Colonic mucosa (tissue), 4 donors: ENCODE measurements around the gene ADD1. TPM values are rescaled to one million over a fixed set of nuclear protein-coding genes. Genes with fewer than 3 reads are reported as not detected.

Source experiments
- DNase-seq: peaks from one replicate; pipeline ENCODE4 v3.0.0-alpha.2; 2020
- H3K27ac ChIP-seq: fragments of 200-600 bp; one replicate; pipeline ENCODE4 v1.8.0; 2021
- H3K27me3 ChIP-seq: fragments of 200-600 bp; one replicate; pipeline ENCODE4 v1.8.0; 2021
- H3K36me3 ChIP-seq: fragments of 200-600 bp; one replicate; pipeline ENCODE4 v1.8.0; 2021
- H3K4me1 ChIP-seq: fragments of 200-600 bp; one replicate; pipeline ENCODE4 v1.8.0; 2021; ENCODE audit warnings: mild to moderate bottlenecking
- H3K4me3 ChIP-seq: fragments of 200-600 bp; one replicate; pipeline ENCODE4 v1.8.0; 2021
- H3K9ac ChIP-seq, 2 donors: one replicate each; pipeline ENCODE4 v1.7.0; 2013; ENCODE audit warnings: control low read depth in 2 of 2, low read depth in 2 of 2, low read length in 2 of 2
- H3K9me3 ChIP-seq: fragments of 200-600 bp; one replicate; pipeline ENCODE4 v1.8.0; 2021
- CTCF ChIP-seq: fragments of 200-600 bp; IDR thresholded peaks from one replicate; pipeline ENCODE4 v1.8.0; 2022; ENCODE audit warnings: antibody characterized with exemption, mild to moderate bottlenecking
- intact Hi-C: fragments of 100-400 bp; cut with DNase I; formaldehyde crosslinking; loops from one replicate; pipeline ENCODE4 v1.14.1; 2022
- total RNA-seq, 2 donors: library from RNA; stranded (reverse); fragmentation: NEBNext Ultra II Directional in 1 of 2; extraction: Animal tissue kit (Norgen Biotek cat#: 25700) in 1 of 2; gene quantifications; one replicate each; pipeline ENCODE4 v1.2.1, GENCODE V29; 2021
- donor health status: healthy.
- donor health status: DM: no; HTN: no; CAD: no.
- donor health status: DM: no; HTN: no; CAD: no.

ADD1 gene
- total RNA-seq, 2 donors from 2014 or later, result 223 to 233 TPM

DNA sequence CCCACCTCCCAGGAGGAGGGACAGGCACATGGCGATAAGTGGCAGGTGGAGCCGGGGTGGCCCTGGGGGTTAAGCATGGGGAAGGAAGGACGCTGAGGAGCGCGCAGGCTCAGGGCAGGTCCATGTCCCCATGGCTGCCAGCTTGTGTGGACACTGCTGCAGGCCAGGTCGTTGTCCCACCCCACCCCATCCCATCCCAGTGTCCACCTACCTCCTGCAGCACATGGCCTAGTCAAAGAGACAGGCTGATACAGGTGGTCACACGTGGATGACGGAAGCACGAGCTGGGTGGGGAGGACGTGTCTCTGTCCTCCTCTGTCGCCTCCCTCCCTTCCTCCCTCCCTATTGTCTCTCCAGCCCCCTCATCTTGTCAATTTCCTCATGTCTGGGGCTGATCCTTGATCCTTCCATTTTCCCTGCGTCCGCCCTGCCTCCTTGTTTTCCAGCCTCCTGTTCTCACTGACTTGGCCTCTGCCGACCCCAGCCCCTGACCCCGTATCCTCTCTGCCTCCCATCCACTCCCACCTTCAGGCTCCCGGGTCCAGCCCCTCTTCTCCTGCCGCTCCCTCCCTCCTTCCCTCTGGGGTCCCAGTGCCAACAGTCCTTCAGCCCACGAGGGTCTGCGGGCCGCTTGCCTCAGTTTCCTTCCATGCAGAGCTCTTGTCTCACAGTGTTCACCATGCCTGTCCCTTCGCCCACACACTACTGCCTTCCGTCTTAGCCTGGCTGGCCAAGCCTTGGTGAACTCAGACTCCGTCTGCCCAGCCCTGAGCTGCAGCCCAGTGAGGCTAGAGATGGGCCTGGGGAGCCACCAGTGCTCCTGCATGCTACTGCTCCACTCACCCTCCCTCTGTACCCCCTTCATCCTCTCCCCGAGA, 15.5 kb upstream of the ADD1 start:
- no peaks in the 10 kb centered on the region for H3K4me1 ChIP-seq
- no peak for TF ChIP-seq CTCF
- peaks cover 12% of the 10 kb centered on the region for H3K36me3 ChIP-seq
- no peak overlapping the region for H3K4me3 ChIP-seq
- H3K27ac ChIP-seq, result no peak overlapping the region
- DNase-seq, result no peak
- intact Hi-C loops, result no loop called here
- H3K9ac ChIP-seq, result no peak overlapping the region
- no peaks in the 10 kb centered on the region for H3K9me3 ChIP-seq
- no peaks in the 10 kb centered on the region for H3K27me3 ChIP-seq

DNA sequence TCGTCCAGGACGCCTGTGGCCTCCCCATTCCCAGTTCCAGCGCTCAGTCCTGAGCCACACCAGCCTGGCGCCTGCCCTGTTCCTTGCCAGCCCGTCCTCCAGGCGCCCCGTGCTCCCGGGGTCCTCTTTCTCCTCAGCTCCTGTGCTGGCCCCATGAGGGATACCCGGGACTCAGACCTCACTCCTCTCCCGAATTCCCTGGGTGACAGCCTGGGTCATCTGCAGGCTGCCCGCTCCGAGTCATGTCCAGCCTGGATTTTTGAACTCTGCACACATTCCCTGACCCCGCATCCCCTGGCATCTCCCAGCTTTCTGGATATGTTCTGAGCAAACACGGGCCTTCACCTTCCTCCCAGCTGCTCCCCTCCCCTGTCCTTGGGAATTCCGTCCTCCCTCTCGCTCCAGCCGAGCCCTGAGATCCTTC, 14.9 kb upstream of the ADD1 start:
- H3K9me3 ChIP-seq, result no peaks in the 10 kb centered on the region
- TF ChIP-seq CTCF, result no peak
- intact Hi-C loops, result no loop called here
- peaks cover 12% of the 10 kb centered on the region for H3K36me3 ChIP-seq
- no peaks in the 10 kb centered on the region for H3K4me1 ChIP-seq
- no peaks in the 10 kb centered on the region for H3K27me3 ChIP-seq
- H3K27ac ChIP-seq, result no peak overlapping the region
- DNase-seq, result no peak
- H3K9ac ChIP-seq, result no peak overlapping the region
- H3K4me3 ChIP-seq, result no peak overlapping the region

GRCh38 chr4:2829321-2829932, 14.2 kb upstream of the ADD1 start:
- Histone ChIP-seq H3K27me3 (no peaks in the 10 kb centered on the region), H3K36me3 (peaks cover 12% of the 10 kb centered on the region)

DNA sequence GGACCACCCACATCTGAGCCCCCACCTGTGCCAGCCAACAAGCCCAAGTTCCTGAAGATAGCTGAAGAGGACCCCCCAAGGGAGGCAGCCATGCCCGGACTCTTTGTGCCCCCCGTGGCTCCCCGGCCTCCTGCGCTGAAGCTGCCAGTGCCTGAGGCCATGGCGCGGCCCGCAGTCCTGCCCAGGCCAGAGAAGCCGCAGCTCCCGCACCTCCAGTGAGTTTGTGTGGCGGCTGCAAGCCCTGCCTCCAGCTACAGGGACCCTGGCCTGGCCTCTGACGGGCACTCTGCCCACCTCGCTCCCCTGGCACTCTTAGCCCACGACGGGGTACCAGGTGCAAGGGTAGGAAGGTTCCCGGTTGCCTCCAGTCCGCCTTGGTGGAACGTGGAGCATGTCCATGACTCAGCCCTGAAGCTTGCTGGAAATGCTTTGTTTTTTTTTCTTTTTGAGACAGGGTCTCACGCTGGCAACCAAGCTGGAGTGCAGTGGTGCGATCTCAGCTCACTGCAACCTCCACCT, 13.7 kb upstream of the ADD1 start:
- H3K9ac ChIP-seq, result no peak overlapping the region
- H3K36me3 ChIP-seq, result peaks cover 12% of the 10 kb centered on the region
- H3K4me3 ChIP-seq, result no peak overlapping the region
- no peaks in the 10 kb centered on the region for H3K9me3 ChIP-seq
- no peaks in the 10 kb centered on the region for H3K27me3 ChIP-seq
- no peak for TF ChIP-seq CTCF
- no peaks in the 10 kb centered on the region for H3K4me1 ChIP-seq
- H3K27ac ChIP-seq, result no peak overlapping the region
- intact Hi-C loops, result no loop called here
- DNase-seq, result no peak

More at GRCh38 chr4:2829321-2829932, 14.2 kb upstream of the ADD1 start:
- H3K4me1 ChIP-seq, result no peaks in the 10 kb centered on the region
- no peaks in the 10 kb centered on the region for H3K9me3 ChIP-seq
- TF ChIP-seq CTCF, result no peak
- H3K27ac ChIP-seq, result no peak overlapping the region
- intact Hi-C loops, result no loop called here
- H3K9ac ChIP-seq, result no peak overlapping the region
- no peak overlapping the region for H3K4me3 ChIP-seq
- DNase-seq, result no peak

DNA sequence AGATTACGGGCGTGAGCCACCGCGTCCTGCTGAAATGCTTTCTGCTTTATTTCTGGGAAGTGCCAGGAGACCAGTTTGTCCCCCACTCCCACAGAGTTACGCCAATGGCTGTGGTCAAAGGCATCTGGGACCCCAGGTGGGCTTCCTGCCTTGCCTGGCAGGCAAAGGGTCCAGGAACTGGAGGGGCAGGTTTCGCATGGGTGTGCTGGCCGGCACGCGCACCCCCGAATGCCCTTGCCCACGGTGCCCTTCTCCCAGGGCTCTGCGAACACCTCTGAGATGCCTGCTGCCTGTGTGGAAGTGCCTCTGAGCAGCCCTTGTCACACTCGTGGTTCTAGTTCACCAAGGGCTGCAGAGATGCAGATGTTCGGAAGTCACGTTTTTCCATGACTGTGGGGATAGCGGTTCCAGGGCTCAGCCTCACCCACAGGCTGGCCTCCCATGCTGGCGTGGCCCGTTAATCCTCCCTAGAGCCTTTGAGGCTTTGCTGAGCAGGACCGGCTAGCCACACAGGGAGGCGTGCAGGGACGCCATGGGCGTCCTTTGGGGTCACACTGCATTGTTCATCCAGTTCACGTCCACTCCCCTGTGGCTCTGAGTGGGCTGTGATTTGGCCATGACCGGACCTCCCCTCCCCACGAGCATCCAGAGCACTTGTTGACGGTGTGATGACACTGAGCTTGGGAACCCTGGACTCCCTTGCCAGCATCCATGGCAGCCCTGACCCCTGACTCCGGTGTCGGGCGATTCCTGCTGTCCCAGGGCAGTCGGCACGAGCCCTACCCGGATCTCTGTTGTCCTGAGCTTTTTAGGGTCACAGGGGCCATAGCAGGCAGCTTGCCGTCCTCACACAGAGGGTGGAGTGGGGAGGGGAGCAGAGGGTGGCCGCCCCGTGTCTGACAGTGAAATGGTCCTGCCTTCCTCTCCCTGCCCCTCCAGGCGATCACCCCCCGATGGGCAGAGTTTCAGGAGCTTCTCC, 12.7 kb upstream of the ADD1 start:
- Histone ChIP-seq H3K4me1 (no peaks in the 10 kb centered on the region), H3K36me3 (peaks cover 12% of the 10 kb centered on the region), H3K9me3 (no peaks in the 10 kb centered on the region), H3K27me3 (no peaks in the 10 kb centered on the region), H3K27ac (no peak overlapping the region), H3K9ac (no peak overlapping the region), H3K4me3 (no peak overlapping the region)
- no peak for TF ChIP-seq CTCF
- no peak for DNase-seq
- intact Hi-C loops, result no loop called here
